ENCODE data around the gene PDE4B. TPM values are rescaled to one million over a fixed set of nuclear protein-coding genes. Genes with fewer than 3 reads are reported as not detected.

Gene PDE4B
- total RNA-seq, 2 experiments from 2014 or later: 2.4 to 3.1 TPM

DNA sequence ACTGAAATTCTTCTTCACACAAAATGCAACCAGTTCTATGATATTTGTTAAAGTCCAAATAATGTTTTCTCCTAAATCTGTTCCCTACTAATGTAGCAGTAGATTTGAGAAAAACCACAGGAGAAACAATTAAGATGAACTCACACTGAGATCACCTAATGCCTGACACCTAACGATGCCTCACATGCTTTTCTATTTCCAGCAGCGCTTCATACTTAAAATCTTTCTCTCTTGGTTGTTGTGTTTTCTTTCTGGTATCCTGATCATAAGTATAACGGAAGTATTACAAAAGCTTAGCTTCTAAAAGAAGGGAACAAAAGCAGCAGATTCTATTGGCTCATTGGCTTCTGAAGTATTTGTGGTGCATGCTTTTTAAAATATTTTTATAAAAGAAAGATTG is 474.1 kb downstream of the PDE4B start:
- no peak overlapping the region for H3K4me2 ChIP-seq (ENCODE audit: low read length)
- intact Hi-C loops (cut with micrococcal nuclease; ENCODE audit: unreplicated experiment): no loop called here
- no peak overlapping the region for H3K27ac ChIP-seq (ENCODE audit: low read depth, low read length, poor library complexity, severe bottlenecking)
- no TSS peak for BruUV-seq (replicated peaks)
- peaks cover 18% of the 10 kb centered on the region for H3K4me1 ChIP-seq (ENCODE audit: insufficient read depth, low read length, poor library complexity, severe bottlenecking)
- TF ChIP-seq, protein P1, sequence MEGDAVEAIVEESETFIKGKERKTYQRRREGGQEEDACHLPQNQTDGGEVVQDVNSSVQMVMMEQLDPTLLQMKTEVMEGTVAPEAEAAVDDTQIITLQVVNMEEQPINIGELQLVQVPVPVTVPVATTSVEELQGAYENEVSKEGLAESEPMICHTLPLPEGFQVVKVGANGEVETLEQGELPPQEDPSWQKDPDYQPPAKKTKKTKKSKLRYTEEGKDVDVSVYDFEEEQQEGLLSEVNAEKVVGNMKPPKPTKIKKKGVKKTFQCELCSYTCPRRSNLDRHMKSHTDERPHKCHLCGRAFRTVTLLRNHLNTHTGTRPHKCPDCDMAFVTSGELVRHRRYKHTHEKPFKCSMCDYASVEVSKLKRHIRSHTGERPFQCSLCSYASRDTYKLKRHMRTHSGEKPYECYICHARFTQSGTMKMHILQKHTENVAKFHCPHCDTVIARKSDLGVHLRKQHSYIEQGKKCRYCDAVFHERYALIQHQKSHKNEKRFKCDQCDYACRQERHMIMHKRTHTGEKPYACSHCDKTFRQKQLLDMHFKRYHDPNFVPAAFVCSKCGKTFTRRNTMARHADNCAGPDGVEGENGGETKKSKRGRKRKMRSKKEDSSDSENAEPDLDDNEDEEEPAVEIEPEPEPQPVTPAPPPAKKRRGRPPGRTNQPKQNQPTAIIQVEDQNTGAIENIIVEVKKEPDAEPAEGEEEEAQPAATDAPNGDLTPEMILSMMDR (conservative IDR thresholded peaks at IDR 0.05; ENCODE audit: low read length): no peak
- TF ChIP-seq EZH2phosphoT487 (IDR thresholded peaks at IDR 0.05; ENCODE audit: borderline replicate concordance, low read depth, low read length): no peak
- no peaks in the 10 kb centered on the region for H3K36me3 ChIP-seq (ENCODE audit: insufficient read depth, low read length)
- ChIA-PET CTCF (ENCODE audit: unreplicated experiment) (no interaction called here), POLR2A (interaction anchor here (0.6 to 1.3 kb wide), 2 partner anchors 76 to 875 kb away, joined by 3 read pairs; no protein-coding TSS in a partner anchor)
- H3K4me3 ChIP-seq (ENCODE audit: low read depth, low read length, poor library complexity, severe bottlenecking): no peak overlapping the region
- no peak for DNase-seq (ENCODE audit: low spot score)
- no peaks in the 10 kb centered on the region for H3K9me2 ChIP-seq (ENCODE audit: insufficient read depth, low read length)
- H4K20me1 ChIP-seq (ENCODE audit: insufficient read depth, low read length): no peaks in the 10 kb centered on the region
- H3K9me3 ChIP-seq (ENCODE audit: low read length): no peaks in the 10 kb centered on the region
- H2AFZ ChIP-seq (ENCODE audit: low read length): peak overlapping the region; percentile 25; the same call in 1 of the 2 replicates
- H3K79me2 ChIP-seq (ENCODE audit: insufficient read depth, low read depth, low read length): no peaks in the 10 kb centered on the region

DNA sequence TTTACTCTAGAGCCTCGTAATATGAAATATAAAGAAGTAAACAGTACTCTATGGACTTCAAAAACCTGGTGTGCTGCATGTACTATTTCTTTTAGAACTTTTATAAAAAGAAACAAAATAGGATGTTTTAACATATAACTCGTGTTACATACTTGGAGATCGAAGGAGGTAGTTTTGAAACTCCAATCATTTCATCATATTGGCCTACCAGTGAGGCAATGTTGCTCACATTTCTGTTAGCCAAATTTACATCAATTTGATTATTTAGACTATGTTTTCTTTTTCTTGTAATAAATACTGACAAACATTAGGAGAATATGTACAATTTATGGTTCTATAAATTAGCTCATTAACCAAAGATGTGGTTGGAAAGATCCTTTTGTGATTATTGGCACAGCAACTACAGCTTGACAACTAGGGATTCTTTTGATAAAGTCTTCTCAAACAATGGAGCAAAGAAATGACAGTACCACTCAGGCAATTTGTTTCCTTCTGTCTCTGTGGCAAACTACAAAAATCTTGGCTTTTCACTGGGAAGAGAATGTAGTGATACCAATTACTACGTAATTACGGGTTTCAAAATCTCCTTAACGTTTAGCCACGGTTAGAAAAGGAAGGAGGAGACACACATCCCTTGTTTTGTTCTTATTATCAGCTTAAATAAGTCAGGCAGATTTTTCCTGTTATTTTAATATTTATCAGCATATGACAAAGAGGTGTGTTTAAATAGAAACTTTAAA is 474.7 kb downstream of the PDE4B start:
- Histone ChIP-seq H2AFZ (ENCODE audit: low read length) (peak overlapping the region; percentile 25; the same call in 1 of the 2 replicates), H3K79me2 (ENCODE audit: insufficient read depth, low read depth, low read length) (no peaks in the 10 kb centered on the region), H3K27ac (ENCODE audit: low read depth, low read length, poor library complexity, severe bottlenecking) (no peak overlapping the region), H3K4me2 (ENCODE audit: low read length) (no peak overlapping the region), H4K20me1 (ENCODE audit: insufficient read depth, low read length) (no peaks in the 10 kb centered on the region), H3K4me3 (ENCODE audit: low read depth, low read length, poor library complexity, severe bottlenecking) (no peak overlapping the region), H3K36me3 (ENCODE audit: insufficient read depth, low read length) (no peaks in the 10 kb centered on the region), H3K9me3 (ENCODE audit: low read length) (no peaks in the 10 kb centered on the region), H3K9me2 (ENCODE audit: insufficient read depth, low read length) (no peaks in the 10 kb centered on the region), H3K4me1 (ENCODE audit: insufficient read depth, low read length, poor library complexity, severe bottlenecking) (peaks cover 24% of the 10 kb centered on the region)
- BruUV-seq (replicated peaks): no TSS peak
- no peak for TF ChIP-seq EZH2phosphoT487 (IDR thresholded peaks at IDR 0.05; ENCODE audit: borderline replicate concordance, low read depth, low read length)
- TF ChIP-seq, protein P1 (conservative IDR thresholded peaks at IDR 0.05; ENCODE audit: low read length): no peak
- ChIA-PET CTCF (ENCODE audit: unreplicated experiment) (no interaction called here), POLR2A (interaction anchor here (0.7 to 2.3 kb wide), 7 partner anchors 10 to 179 kb away, joined by 3 to 5 read pairs (median 3); no protein-coding TSS in a partner anchor)
- DNase-seq (ENCODE audit: low spot score): no peak
- intact Hi-C loops (cut with micrococcal nuclease; ENCODE audit: unreplicated experiment): no loop called here

DNA sequence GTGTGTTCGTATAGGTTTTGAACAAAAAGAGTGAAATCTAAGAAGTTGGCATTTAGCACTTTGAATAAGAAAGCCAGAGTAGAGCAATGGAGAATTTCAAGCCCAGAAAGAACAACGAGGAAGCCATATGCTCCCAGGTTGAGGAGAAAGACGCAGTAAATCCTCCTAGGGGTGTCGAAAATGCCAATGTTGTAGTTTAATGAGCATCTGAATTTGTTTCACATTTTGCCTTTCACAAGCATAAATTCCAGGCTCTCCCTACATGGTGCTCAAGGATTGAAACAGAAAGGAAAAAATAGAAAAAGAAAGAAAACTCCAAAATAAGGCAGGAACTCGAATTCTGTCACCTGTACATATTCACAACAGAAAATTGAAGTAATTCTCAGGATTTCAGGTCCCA is 476.5 kb downstream of the PDE4B start:
- POLR2A ChIA-PET: interaction anchor here (0.6 to 2.3 kb wide), 4 partner anchors 12 to 76 kb away, joined by 4 to 8 read pairs (median 4); no protein-coding TSS in a partner anchor
- H3K36me3 ChIP-seq (ENCODE audit: insufficient read depth, low read length): no peaks in the 10 kb centered on the region
- no peaks in the 10 kb centered on the region for H3K79me2 ChIP-seq (ENCODE audit: insufficient read depth, low read depth, low read length)
- no peaks in the 10 kb centered on the region for H3K9me3 ChIP-seq (ENCODE audit: low read length)
- no peak overlapping the region for H2AFZ ChIP-seq (ENCODE audit: low read length)
- no peaks in the 10 kb centered on the region for H3K9me2 ChIP-seq (ENCODE audit: insufficient read depth, low read length)
- H3K4me2 ChIP-seq (ENCODE audit: low read length): no peak overlapping the region
- intact Hi-C loops (cut with micrococcal nuclease; ENCODE audit: unreplicated experiment): no loop called here
- CTCF ChIA-PET (ENCODE audit: unreplicated experiment): no interaction called here
- no peak overlapping the region for H3K4me3 ChIP-seq (ENCODE audit: low read depth, low read length, poor library complexity, severe bottlenecking)
- no peak for DNase-seq (ENCODE audit: low spot score)
- no peaks in the 10 kb centered on the region for H4K20me1 ChIP-seq (ENCODE audit: insufficient read depth, low read length)
- peaks cover 41% of the 10 kb centered on the region for H3K4me1 ChIP-seq (ENCODE audit: insufficient read depth, low read length, poor library complexity, severe bottlenecking)
- BruUV-seq (replicated peaks): no TSS peak
- no peak for TF ChIP-seq EZH2phosphoT487 (IDR thresholded peaks at IDR 0.05; ENCODE audit: borderline replicate concordance, low read depth, low read length)
- TF ChIP-seq, protein P1 (conservative IDR thresholded peaks at IDR 0.05; ENCODE audit: low read length): no peak
- no peak overlapping the region for H3K27ac ChIP-seq (ENCODE audit: low read depth, low read length, poor library complexity, severe bottlenecking)
